B cell (primary cell): ENCODE measurements around the gene GTF2A1L. TPM values are rescaled to one million over a fixed set of nuclear protein-coding genes. Genes with fewer than 3 reads are reported as not detected.
"Not testable (repeated sequence)": the region's sequence is repeated elsewhere in the genome, so short reads cannot be mapped to it uniquely, and the experiment has no call there.

Source experiments
- ATAC-seq: fragments of 200-7000 bp; cut with Tn5 transposase; one replicate; pipeline ENCODE4 v1.10.0; 2021; ENCODE audit warnings: low read depth, mild to moderate bottlenecking, moderate number of reproducible peaks, moderate library complexity
- CTCF ChIA-PET: fragments of 350-600 bp; sonication (Branson Sonifier 250); formaldehyde crosslinking; loops from one replicate; lab custom pipeline; 2021; ENCODE audit warnings: antibody characterized with exemption, inconsistent platforms; lab: Charles Lee
- POLR2A ChIA-PET: fragments of 350-600 bp; sonication (Branson Sonifier 250); formaldehyde crosslinking; loops from one replicate; lab custom pipeline; 2021; ENCODE audit warnings: antibody characterized with exemption; lab: Charles Lee
- DNase-seq: peaks from one replicate; pipeline ENCODE4 v3.0.0; 2013
- H2AFZ ChIP-seq: 2 replicates; pipeline ENCODE4 v1.6.1; 2012; ENCODE audit warnings: mild to moderate bottlenecking, low read depth, low read length; ENCODE audit not compliant: insufficient read depth, poor library complexity, severe bottlenecking
- H3K27ac ChIP-seq, 2 donors: 1 replicate in 1 of 2; 2 replicates in 1 of 2; pipeline ENCODE4 v1.5.1; 2012 to 2013; ENCODE audit warnings: low read length in 2 of 2, mild to moderate bottlenecking in 2 of 2, moderate library complexity in 1 of 2
- H3K27me3 ChIP-seq, 4 experiments: fragments of 200-600 bp in 1 of 4; sonication (generic) in 1 of 4; replicated peaks in 1 of 4; 1 replicate in 2 of 4; 2 replicates in 2 of 4; pipeline versions ENCODE4 v1.6.1 to v1.7.0; 2013 to 2016; ENCODE audit warnings: low read length in 3 of 4, mild to moderate bottlenecking in 2 of 4, mixed read lengths in 1 of 4, moderate library complexity in 1 of 4; ENCODE audit not compliant: insufficient read depth in 4 of 4, control insufficient read depth in 3 of 4; ENCODE audit errors: control extremely low read depth in 1 of 4
- H3K36me3 ChIP-seq, 2 experiments: replicated peaks in 1 of 2; 1 replicate in 1 of 2; 2 replicates in 1 of 2; pipeline versions ENCODE4 v1.6.1 to v1.7.1; 2013; ENCODE audit warnings: low read length in 1 of 2; ENCODE audit not compliant: insufficient read depth in 2 of 2, control insufficient read depth in 1 of 2; ENCODE audit errors: control extremely low read depth in 1 of 2, extremely low read depth in 1 of 2
- H3K4me1 ChIP-seq, 2 donors: fragments of 200-600 bp in 1 of 2; sonication (generic) in 1 of 2; 1 replicate in 1 of 2; 2 replicates in 1 of 2; pipeline versions ENCODE4 v1.5.1 to v1.6.1; 2013 to 2017; ENCODE audit warnings: low read length in 2 of 2; ENCODE audit not compliant: control insufficient read depth in 2 of 2, insufficient read depth in 2 of 2
- H3K4me2 ChIP-seq: replicated peaks from 2 replicates; pipeline ENCODE3; 2012; ENCODE audit warnings: mild to moderate bottlenecking, low read depth, low read length; ENCODE audit not compliant: poor library complexity, severe bottlenecking
- H3K4me3 ChIP-seq, 5 experiments: fragments of 200-600 bp in 1 of 5; sonication (generic) in 1 of 5; 1 replicate in 3 of 5; 2 replicates in 2 of 5; pipeline versions ENCODE4 v1.5.1 to v1.7.0; 2011 to 2016; ENCODE audit warnings: low read length in 4 of 5, mild to moderate bottlenecking in 4 of 5, low read depth in 2 of 5, control low read depth in 1 of 5, moderate library complexity in 1 of 5; ENCODE audit not compliant: insufficient read depth in 1 of 5; ENCODE audit errors: control extremely low read depth in 1 of 5, extremely low read depth in 1 of 5
- H3K79me2 ChIP-seq: fragments of 200-600 bp; sonication (generic); one replicate; pipeline ENCODE4 v1.6.0; 2016; ENCODE audit warnings: low read length; ENCODE audit not compliant: control insufficient read depth, insufficient read depth
- H3K9ac ChIP-seq: fragments of 200-600 bp; sonication (generic); 2 replicates; pipeline ENCODE4 v1.6.1; 2017; ENCODE audit warnings: mild to moderate bottlenecking, low read length, moderate library complexity
- H3K9me3 ChIP-seq, 3 donors: one replicate each; pipeline versions ENCODE4 v1.6.1 to v1.7.1; 2013; ENCODE audit warnings: low read length in 2 of 3; ENCODE audit not compliant: control insufficient read depth in 2 of 3, insufficient read depth in 1 of 3; ENCODE audit errors: control extremely low read depth in 1 of 3
- H4K20me1 ChIP-seq: 2 replicates; pipeline ENCODE4 v1.6.0; 2012; ENCODE audit warnings: mild to moderate bottlenecking, low read length; ENCODE audit not compliant: insufficient read depth, control insufficient read depth, poor library complexity, severe bottlenecking
- H3K27ac Mint-ChIP-seq: one replicate; pipeline ENCODE4 v1.8.0; 2021; ENCODE audit warnings: mixed read lengths
- H3K27me3 Mint-ChIP-seq: one replicate; pipeline ENCODE4 v1.8.0; 2021; ENCODE audit warnings: mixed read lengths
- H3K4me1 Mint-ChIP-seq: one replicate; pipeline ENCODE4 v1.8.0; 2021; ENCODE audit warnings: mixed read lengths
- H3K4me3 Mint-ChIP-seq: one replicate; pipeline ENCODE4 v1.8.0; 2021; ENCODE audit warnings: mixed read lengths
- H3K9me3 Mint-ChIP-seq: one replicate; pipeline ENCODE4 v1.8.0; 2022; ENCODE audit warnings: mixed read lengths; ENCODE audit not compliant: insufficient read depth
- CTCF ChIP-seq: fragments of 200-600 bp; IDR thresholded peaks from one replicate; pipeline ENCODE4 v1.8.0; 2022; ENCODE audit warnings: antibody characterized with exemption, mild to moderate bottlenecking
- EZH2 ChIP-seq: IDR thresholded peaks from 2 replicates; pipeline ENCODE4 v1.6.1; 2012; ENCODE audit warnings: borderline replicate concordance, low read depth, mild to moderate bottlenecking, moderate library complexity, low read length; ENCODE audit not compliant: insufficient read depth, poor library complexity, severe bottlenecking
- WGBS: methylation state at CpG from one replicate; pipeline ENCODE4 v1.1.5; 2013; ENCODE audit warnings: missing lambda C conversion rate; ENCODE audit not compliant: insufficient coverage; 5-methylcytosine and 5-hydroxymethylcytosine counted together
- intact Hi-C: fragments of 100-400 bp; cut with micrococcal nuclease; formaldehyde crosslinking; loops from one replicate; pipeline ENCODE4 v1.10.0; 2022
- polyA plus RNA-seq: library from polyadenylated mRNA; depleted of rRNA; stranded (reverse); fragments of >200 nt; gene quantifications from 2 replicates; pipeline ENCODE4 v1.2.3, GENCODE V29; 2012
- total RNA-seq, 2 donors: library from RNA; stranded (reverse); fragments of 120-200 nt in 1 of 2; gene quantifications; 1 replicate in 1 of 2; 2 replicates in 1 of 2; pipeline versions ENCODE4 v1.2.3 to v1.2.4, GENCODE V29; 2013 to 2022

GTF2A1L gene
- total and polyA plus RNA-seq, 2 donors (not counting 1 experiment from before 2014, with no cell fraction given) = not detected

DNA sequence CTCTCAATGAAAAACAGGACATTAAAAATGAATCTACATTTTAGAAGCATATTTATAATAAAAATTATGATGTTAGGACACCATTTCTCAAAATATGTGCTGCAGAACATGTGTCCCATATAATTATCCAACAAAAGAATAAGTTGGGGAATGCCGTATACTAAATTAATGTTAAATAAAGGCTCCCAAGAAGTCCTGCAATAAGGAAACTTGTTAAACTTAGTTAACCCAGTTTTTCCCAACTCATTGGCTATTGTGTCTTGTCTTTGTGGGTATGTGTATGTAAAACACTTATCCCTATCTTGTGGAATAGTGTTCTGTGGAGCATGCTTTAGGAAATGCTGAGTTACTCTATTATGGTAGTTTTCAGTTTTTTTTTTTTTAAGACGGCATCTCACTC is 25.6 kb upstream of the GTF2A1L start:
- Histone ChIP-seq H3K4me1 (no peaks in the 10 kb centered on the region), H3K36me3 (no peaks in the 10 kb centered on the region), H3K4me2 (no peak overlapping the region), H2AFZ (no peak overlapping the region), H3K9ac (no peak overlapping the region), H3K9me3 (no peaks in the 10 kb centered on the region), H4K20me1 (no peaks in the 10 kb centered on the region), H3K27me3 (no peaks in the 10 kb centered on the region), H3K79me2 (no peaks in the 10 kb centered on the region), H3K27ac (no peak overlapping the region), H3K4me3 (no peak overlapping the region)
- Mint-ChIP-seq H3K4me3 (no peak overlapping the region), H3K4me1 (no peaks in the 10 kb centered on the region), H3K9me3 (no peaks in the 10 kb centered on the region), H3K27ac (no peak overlapping the region), H3K27me3 (peaks cover 15% of the 10 kb centered on the region)
- no CpG with 5 or more reads among the region's 2 CpGs for WGBS
- POLR2A ChIA-PET = no interaction called here
- CTCF ChIA-PET = no interaction called here
- TF ChIP-seq EZH2 (no peak), CTCF (no peak)
- ATAC-seq (no peak), DNase-seq (no peak)
- intact Hi-C loops = no loop called here

DNA sequence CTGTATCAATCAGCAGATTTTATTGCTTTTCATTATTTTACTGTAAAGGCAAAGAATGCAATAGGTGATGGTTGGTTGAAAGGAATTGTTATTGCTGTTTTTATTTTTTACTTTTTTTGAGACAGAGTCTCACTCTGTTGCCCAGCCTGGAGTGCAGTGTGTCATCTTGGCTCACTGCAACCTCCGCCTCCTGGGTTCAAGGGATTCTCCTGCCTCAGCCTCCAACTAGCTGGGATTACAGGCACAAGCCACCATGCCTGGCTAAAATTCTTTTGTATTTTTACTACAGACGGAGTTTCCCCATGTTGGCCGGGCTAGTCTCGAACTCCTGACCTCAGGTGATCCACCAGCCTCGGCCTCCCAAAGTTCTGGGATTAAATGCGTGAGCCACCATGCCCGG is 20.9 kb upstream of the GTF2A1L start:
- CTCF ChIA-PET, intact Hi-C loops, H2AFZ ChIP-seq, DNase-seq, H3K4me2 ChIP-seq, H3K4me3 Mint-ChIP-seq, H3K4me3 ChIP-seq, H3K9me3 ChIP-seq, H3K79me2 ChIP-seq, H3K9me3 Mint-ChIP-seq, H4K20me1 ChIP-seq, ATAC-seq, H3K27ac Mint-ChIP-seq, H3K27me3 ChIP-seq, H3K9ac ChIP-seq, H3K36me3 ChIP-seq, H3K4me1 ChIP-seq, POLR2A ChIA-PET, H3K27ac ChIP-seq, H3K4me1 Mint-ChIP-seq: not testable (repeated sequence)
- H3K27me3 Mint-ChIP-seq = peaks cover 19% of the 10 kb centered on the region
- 92% methylated on average over 5 of the region's 7 CpGs for WGBS
